Measurements from ENCODE around the gene SORCS1.

DNA sequence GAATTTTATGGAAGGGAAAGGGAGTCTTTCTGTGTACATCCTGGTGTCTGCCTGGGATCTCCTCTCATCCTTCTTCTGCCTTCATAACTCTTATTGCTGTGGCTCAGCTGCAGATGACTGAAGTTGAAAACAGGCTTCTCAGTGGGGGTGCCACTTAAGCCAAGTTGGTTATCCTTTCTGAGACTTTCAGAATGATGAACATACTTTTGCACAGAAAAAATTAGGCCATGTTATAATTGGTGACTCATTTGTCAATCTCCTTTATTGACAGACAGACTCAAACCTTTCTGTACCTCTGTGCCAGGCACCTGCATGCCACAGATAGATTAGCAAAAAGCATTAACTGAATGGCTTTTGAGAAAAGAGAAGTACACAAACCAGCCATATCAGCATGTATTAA, 430.3 kb downstream of the SORCS1 start:
- TF ChIP-seq, protein P1, sequence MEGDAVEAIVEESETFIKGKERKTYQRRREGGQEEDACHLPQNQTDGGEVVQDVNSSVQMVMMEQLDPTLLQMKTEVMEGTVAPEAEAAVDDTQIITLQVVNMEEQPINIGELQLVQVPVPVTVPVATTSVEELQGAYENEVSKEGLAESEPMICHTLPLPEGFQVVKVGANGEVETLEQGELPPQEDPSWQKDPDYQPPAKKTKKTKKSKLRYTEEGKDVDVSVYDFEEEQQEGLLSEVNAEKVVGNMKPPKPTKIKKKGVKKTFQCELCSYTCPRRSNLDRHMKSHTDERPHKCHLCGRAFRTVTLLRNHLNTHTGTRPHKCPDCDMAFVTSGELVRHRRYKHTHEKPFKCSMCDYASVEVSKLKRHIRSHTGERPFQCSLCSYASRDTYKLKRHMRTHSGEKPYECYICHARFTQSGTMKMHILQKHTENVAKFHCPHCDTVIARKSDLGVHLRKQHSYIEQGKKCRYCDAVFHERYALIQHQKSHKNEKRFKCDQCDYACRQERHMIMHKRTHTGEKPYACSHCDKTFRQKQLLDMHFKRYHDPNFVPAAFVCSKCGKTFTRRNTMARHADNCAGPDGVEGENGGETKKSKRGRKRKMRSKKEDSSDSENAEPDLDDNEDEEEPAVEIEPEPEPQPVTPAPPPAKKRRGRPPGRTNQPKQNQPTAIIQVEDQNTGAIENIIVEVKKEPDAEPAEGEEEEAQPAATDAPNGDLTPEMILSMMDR (IDR thresholded peaks at IDR 0.05; ENCODE audit: control extremely low read depth in 1 of 3, insufficient read depth in 1 of 3, low read depth in 1 of 3, low read length in 3 of 3) = no peak
- TF ChIP-seq PHF8 (conservative IDR thresholded peaks at IDR 0.05; ENCODE audit: low read depth, low read length) (no peak), RNF2 (IDR thresholded peaks at IDR 0.05; ENCODE audit: borderline replicate concordance, low read depth, low read length, missing control alignments, poor library complexity, severe bottlenecking) (no peak), EP300 (IDR thresholded peaks at IDR 0.05; ENCODE audit: borderline replicate concordance in 1 of 2, low read depth in 2 of 2, low read length in 2 of 2) (no peak), EZH2 (IDR thresholded peaks at IDR 0.05; ENCODE audit: low read depth, low read length, severe bottlenecking) (no peak), MAX (IDR thresholded peaks at IDR 0.05) (no peak), MAFK (IDR thresholded peaks at IDR 0.05; ENCODE audit: low read depth, low read length) (no peak), POU5F1 (IDR thresholded peaks at IDR 0.05; ENCODE audit: low read depth, low read length) (no peak), CBX8 (IDR thresholded peaks at IDR 0.05; ENCODE audit: borderline replicate concordance, low read depth, low read length) (no peak), POLR2A (IDR thresholded peaks at IDR 0.05; ENCODE audit: control extremely low read depth in 1 of 2, low read depth in 2 of 2, low read length in 2 of 2) (no peak), POLR2AphosphoS5 (IDR thresholded peaks at IDR 0.05; ENCODE audit: low read depth, low read length) (no peak), CREB1 (IDR thresholded peaks at IDR 0.05) (no peak)
